GM12892 (cell line): ENCODE data around the gene MAVS. TPM values are rescaled to one million over a fixed set of nuclear protein-coding genes. Genes with fewer than 3 reads are reported as not detected.

Experiments used
- DNase-seq: peaks from one replicate; pipeline ENCODE4 v3.0.0; 2011; ENCODE audit not compliant: insufficient read length
- FAIRE-seq: peaks from 2 replicates; lab custom pipeline; 2011; peaks lifted over from hg19 to GRCh38; lab: Jason Lieb, UNC
- POLR2A ChIP-seq: IDR thresholded peaks from 2 replicates; pipeline ENCODE4 v1.6.1; 2011; ENCODE audit warnings: low read depth, low read length, control low read depth
- POLR2AphosphoS5 ChIP-seq: IDR thresholded peaks from 2 replicates; pipeline ENCODE4 v1.6.1; 2011; ENCODE audit warnings: low read depth, low read length, control low read depth
- TAF1 ChIP-seq: IDR thresholded peaks from 2 replicates; pipeline ENCODE4 v1.6.1; 2011; ENCODE audit warnings: low read depth, mild to moderate bottlenecking, control low read depth, low read length, borderline replicate concordance
- polyA plus RNA-seq: library from polyadenylated mRNA; unstranded; fragments of >200 nt; gene quantifications from one replicate; pipeline ENCODE4 v1.2.1, GENCODE V29; 2012; ENCODE audit warnings: missing spikeins, inconsistent platforms; ENCODE audit not compliant: missing spikeins

Gene MAVS
- polyA plus RNA-seq, result 9.5 TPM

DNA sequence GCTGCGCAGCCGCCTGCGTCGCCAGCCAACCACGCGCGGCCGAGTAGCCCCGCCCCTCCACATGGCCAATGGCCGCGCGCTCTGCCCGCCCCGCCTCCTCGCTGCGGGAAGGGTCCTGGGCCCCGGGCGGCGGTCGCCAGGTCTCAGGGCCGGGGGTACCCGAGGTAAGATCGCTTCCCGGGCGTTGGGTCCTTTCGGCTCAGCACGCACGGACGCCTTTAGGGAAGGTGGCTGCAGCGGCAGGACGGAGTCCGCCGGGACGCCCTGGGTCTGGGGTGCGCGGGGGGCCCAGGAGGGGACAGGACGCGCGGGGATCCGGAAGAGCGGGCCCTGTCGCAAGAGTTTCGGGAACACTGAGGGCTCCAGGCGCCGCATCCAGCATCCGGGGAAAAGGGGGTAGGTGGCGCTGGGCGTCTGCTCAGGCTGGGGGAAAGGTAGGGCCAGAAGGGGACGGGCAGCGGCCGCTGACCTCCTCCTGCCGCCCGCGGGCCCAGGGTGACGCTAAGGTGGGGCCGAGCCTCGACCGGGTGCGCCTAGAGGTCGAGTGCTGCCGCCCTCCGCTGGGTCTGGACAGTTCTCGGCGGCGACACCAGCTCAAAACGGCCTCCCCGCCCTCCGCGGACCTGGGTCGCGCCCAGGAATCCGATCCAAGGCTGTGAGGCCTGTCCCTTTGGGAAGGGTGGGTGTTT lies at the start of gene MAVS:
MAVS (plus strand) TSS at position 95 of the 689 bp plus-strand sequence. CDS start 7,791 bp downstream, outside the sequence.
- peak; percentile 93 for FAIRE-seq
- TF ChIP-seq TAF1 (peak; percentile 64; the same call in 1 of the 2 replicates), POLR2A (peak; percentile 87), POLR2AphosphoS5 (peak; percentile 69; the same call in 1 of the 2 replicates)
- DNase-seq, result peak; percentile 87

GRCh38 chr20:3797226-3797545 lies 49.4 kb upstream of the MAVS start:
- TF ChIP-seq POLR2A (no peak), TAF1 (no peak), POLR2AphosphoS5 (no peak)
- FAIRE-seq (no peak), DNase-seq (no peak)

GRCh38 chr20:3797592-3798372 lies 48.9 kb upstream of the MAVS start:
- no peak for DNase-seq
- TF ChIP-seq TAF1 (no peak), POLR2A (no peak), POLR2AphosphoS5 (no peak)
- FAIRE-seq, result no peak

GRCh38 chr20:3798373-3798768 lies 48.3 kb upstream of the MAVS start:
- DNase-seq (no peak), FAIRE-seq (no peak)
- TF ChIP-seq TAF1, result no peak

GRCh38 chr20:3798908-3799248 lies 47.8 kb upstream of the MAVS start:
- DNase-seq (no peak), FAIRE-seq (no peak)
- TF ChIP-seq TAF1, result no peak
- TF ChIP-seq POLR2AphosphoS5, result no peak
- TF ChIP-seq POLR2A, result no peak

GRCh38 chr20:3800256-3800877 lies 46.3 kb upstream of the MAVS start:
- no peak for FAIRE-seq
- DNase-seq, result no peak
- TF ChIP-seq TAF1 (no peak), POLR2A (no peak), POLR2AphosphoS5 (no peak)

DNA sequence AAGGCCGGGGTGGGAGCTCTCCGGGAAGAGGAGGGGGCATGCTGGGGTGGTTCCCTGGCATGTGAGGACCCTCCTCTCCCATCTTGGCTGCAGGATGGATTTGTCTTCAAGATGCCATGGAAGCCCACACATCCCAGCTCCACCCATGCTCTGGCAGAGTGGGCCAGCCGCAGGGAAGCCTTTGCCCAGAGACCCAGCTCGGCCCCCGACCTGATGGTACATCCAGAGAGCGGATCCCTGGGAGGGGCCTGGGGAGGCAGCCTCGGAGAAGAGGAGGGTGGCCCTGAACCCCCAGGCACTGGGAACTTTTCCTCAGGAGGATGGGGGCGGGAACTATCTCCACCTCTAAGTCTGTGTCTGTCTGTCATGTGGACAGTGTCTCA lies 45.8 kb upstream of the MAVS start:
- FAIRE-seq (no peak), DNase-seq (no peak)
- TF ChIP-seq TAF1 (no peak), POLR2AphosphoS5 (no peak), POLR2A (no peak)

GRCh38 chr20:3801299-3801698 lies 45.3 kb upstream of the MAVS start:
- no peak for DNase-seq
- no peak for FAIRE-seq
- TF ChIP-seq TAF1 (no peak), POLR2A (no peak), POLR2AphosphoS5 (no peak)

DNA sequence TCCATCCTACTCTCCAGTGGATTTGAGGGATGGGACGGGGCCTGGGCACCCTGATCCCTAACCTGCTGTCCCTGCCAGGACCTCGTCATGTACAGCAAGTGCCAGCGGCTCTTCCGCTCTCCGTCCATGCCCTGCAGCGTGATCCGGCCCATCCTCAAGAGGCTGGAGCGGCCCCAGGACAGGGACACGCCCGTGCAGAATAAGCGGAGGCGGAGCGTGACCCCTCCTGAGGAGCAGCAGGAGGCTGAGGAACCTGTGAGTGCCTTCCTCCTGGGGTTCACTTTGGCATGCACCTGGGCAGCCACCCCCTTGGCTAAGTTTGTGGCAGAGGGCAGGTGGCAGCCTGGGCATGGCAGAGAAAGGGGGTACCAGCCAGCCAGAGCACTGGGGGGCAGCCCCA lies 44.8 kb upstream of the MAVS start:
- TF ChIP-seq TAF1, result no peak
- no peak for TF ChIP-seq POLR2AphosphoS5
- TF ChIP-seq POLR2A, result no peak
- FAIRE-seq (no peak), DNase-seq (no peak)

GRCh38 chr20:3802524-3803239 lies 44.0 kb upstream of the MAVS start:
- FAIRE-seq (no peak), DNase-seq (no peak)
- TF ChIP-seq POLR2AphosphoS5 (no peak), TAF1 (no peak), POLR2A (no peak)

DNA sequence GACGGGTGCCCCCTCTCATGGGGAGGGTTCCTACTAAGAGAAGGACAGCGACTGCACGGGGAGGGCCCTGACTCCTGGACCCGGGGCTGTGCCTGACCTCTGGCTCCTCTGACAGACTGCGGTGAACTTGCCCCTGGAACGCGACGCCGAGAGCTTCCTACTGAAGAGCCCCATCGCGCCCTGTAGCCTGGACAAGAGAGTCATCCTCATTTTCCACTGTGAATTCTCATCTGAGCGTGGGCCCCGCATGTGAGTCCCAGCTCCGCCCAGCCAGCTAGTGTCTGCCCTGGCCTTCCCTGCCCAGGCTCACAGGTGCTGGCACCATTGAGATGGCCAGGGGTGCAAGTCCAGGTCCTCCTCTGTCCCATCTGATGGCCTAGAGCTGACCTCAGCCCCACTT lies 43.3 kb upstream of the MAVS start:
- no peak for TF ChIP-seq TAF1
- TF ChIP-seq POLR2AphosphoS5, result no peak
- TF ChIP-seq POLR2A, result no peak
- no peak for FAIRE-seq

GRCh38 chr20:3803854-3804253 lies 42.8 kb upstream of the MAVS start:
- TF ChIP-seq POLR2A (no peak), TAF1 (no peak), POLR2AphosphoS5 (no peak)
- DNase-seq, result no peak
- FAIRE-seq, result no peak

More for the DNA sequence above, 43.3 kb upstream of the MAVS start:
- DNase-seq, result no peak
